HG02678 (cell line): Measurements from ENCODE around the gene CD74.

ENCODE experiments used
- ATAC-seq: cut with Tn5 transposase; IDR thresholded peaks from one replicate; pipeline ENCODE4 v1.9.1; 2021; ENCODE audit warnings: mild to moderate bottlenecking, moderate library complexity; ENCODE audit not compliant: unreplicated experiment

The CD74 gene

DNA sequence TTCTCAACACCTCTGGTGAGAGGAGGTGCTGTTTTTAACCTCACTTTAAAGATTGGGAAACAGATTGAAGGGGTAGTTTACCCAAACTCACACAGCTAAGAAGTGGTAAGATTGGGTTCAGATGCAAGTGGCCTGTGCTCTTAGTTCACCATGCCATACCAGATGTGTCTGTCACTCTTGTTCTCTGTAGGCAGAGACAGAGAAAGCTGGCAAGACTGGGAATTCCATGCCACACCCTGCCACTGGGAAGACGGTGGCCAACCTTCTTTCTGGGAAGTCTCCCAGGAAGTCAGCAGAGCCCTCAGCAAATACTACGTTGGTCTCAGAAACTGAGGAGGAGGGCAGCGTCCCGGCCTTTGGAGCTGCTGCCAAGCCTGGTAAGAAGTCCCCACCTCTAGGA lies 44.2 kb downstream of the CD74 start:
- ATAC-seq = no peak

DNA sequence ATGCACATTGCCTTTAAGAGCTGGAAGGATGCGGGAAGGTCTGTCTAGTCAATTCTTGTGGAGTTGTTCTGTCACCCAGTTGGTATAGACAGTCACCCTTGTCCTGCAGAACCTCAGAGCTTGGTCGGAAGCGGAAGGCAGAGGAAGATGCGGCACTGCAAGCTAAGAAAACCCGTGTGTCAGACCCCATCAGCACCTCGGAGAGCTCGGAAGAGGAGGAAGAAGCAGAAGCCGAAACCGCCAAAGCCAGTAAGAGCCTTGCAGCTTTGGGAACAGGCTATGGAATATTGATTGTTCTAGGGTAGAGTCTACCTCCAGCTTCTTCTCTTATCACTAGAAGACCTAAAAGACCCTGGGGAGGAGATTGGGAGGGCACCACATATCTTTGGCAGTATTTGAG lies 48.7 kb downstream of the CD74 start:
- ATAC-seq = no peak

DNA sequence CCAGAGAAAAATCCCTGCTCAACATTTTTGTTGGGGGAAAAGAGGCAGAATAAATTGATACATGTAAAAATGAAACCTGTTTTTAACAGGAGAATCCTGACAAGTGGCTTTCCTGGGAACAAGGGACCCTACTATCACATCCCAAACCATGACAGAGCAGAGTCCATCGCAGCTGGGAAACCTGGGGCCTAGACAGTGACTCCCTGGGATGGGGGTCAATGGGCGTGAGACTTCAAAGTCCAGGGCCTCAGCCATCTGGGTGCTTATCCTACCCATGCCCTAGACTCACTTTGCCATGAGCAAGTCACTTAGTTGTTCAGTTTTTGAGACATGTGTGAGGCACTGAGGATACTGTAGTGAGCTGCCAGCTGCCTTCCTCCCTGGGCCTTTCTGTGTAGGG lies 49.5 kb downstream of the CD74 start:
- no peak for ATAC-seq

DNA sequence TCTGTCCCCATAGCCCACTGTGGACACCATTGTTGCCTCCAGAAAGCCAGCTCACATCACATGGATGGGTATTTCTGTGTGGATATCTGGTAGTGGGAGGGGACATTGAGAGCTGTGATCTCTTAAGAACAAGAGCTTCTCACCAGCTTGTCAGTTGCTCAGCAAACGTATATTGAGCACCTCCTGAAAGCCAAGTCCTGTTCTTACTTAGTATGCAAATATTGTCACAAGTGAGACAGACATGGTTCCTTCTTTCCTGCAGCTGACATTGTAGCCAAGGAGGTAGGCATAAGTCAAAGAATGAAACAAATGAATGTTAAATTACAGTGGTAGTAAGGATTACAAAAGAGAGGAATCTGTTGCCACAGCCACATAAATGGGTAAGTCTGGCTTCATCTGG lies 51.4 kb downstream of the CD74 start:
- ATAC-seq = peak; percentile 39

DNA sequence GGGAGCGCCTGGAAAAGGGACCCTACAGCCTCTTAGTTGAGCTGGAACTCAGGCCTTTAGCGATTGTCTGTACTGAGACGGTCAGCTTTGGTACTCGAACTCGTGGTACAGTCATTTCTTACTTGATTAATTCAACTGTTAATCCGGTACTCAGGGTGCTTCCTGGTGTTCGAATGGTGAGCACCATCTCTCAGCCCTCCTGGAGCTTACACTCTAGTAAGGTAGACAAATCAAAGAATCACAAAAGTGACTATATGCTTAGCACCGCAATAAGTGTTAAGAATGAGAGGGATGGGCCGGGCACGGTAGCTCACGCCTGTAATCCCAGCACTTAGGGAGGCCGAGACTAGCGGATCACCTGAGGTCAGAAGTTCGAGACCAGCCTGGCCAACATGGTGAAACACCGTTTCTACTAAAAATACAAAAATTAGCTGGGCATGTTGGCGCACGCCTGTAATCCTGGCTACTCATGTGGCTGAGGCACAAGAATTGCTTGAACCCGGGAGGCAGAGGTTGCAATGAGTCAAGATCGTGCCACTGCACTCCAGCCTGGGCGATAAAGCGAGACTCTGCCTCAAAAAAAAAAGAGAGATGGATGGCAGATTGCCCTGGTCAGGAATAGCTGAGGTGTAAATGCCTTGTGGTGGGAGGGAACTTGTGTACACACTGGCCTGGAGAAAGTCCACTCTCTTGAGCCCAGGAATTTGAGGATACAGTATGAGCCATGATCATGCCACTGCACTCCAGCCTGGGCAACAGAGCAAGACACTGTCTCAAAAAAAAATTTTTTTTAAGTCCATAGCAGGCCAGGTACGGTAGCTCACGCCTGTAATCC lies 54.2 kb downstream of the CD74 start:
- no peak for ATAC-seq

DNA sequence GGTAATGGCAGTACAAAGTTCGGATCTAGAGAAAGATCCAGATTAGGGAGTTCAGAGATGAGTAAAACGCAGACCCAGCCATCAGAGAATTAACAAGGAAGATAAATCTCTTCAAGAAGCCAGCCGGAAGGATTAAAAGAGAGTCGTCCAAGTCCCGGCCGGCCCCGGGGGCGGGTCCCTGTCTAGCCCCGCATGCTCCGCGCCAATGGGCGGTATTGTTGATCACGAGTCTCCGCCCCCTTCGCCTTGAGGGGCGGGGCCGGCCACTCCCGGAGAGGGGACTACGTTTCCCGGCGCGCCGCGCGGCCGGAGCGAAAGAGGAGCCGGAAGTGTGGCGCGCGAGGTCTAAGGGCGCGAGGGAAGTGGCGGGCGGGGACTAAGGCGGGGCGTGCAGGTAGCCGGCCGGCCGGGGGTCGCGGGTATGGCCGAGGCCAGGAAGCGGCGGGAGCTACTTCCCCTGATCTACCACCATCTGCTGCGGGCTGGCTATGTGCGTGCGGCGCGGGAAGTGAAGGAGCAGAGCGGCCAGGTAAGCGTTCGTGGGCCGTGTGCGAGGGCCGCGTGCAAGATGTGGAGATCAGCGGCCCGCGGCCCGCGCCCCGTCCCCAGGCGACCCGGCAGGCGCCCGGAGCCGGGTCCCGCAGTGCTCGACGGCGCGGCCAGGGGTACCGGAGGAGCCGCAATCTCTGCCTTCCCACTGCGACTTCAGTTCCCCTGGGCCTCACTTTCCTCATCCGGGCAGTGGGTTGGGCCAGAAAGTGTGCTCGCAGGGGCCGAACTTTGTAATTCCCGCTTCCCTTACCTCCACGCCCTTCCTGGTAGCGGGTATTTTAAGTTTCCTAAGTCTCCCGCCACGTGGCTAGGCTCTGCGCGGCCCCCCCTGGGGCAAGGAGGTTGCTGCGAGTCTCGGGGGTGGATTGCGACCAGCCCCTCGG lies 55.1 kb downstream of the CD74 start, which contains the start of gene TCOF1:
TSS of gene TCOF1 (plus strand) at position 372 of the 935 bp plus-strand sequence. CDS start at position 422, 50 bp downstream.
- ATAC-seq = peak; percentile 96

DNA sequence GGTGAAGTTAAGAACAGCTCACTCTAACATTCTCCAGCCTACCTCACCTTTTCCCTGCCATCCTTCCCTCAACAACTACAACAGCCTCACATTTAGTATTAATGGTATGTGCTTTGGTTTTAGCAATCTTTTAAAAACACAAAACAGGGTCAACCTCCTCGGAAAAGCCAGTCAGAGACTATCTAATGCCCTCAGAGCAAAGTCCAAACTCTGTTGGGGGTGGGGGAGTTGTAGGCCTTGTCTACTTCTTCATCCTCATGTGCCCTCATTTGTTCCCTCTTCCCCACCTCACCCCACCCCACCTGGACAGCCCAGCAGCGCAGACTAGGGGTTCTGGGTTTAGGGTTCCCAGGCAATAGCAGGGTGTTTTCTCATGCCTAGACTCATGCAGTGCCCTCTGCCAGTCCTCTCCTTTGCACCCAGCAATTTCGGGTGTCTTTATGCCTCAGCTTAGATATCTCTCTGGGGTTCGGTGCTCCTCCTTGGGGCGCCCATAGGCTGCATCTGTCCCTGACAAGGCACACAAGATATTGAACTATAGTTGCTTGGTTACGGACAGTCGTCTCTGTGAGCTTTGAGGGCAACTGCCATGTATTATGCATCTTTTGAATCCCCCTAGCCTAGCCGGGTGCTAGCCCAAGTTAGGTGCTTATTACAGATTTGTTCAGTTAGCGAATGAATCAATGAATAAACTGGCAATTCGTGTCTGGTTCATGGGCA lies 56.0 kb downstream of the CD74 start:
- ATAC-seq = no peak

DNA sequence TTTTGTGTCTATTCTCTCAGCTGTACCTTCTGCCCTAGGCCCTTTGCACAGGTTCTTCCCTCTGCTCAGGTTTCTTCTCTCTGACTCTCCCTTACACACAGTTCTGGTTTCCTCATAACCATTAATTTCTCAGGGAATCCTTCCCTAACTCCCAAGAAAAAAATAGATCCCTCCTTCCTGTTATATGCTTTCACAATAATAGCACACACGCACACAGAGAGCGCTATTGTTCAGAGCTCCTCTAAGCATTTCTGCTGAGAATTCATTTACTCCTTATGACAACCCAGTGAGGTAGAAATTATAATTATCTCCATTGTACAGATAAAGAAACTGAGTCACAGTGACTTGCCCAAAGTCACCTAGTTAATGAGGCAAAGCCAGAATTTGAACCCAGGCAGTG lies 56.9 kb downstream of the CD74 start:
- ATAC-seq = no peak

DNA sequence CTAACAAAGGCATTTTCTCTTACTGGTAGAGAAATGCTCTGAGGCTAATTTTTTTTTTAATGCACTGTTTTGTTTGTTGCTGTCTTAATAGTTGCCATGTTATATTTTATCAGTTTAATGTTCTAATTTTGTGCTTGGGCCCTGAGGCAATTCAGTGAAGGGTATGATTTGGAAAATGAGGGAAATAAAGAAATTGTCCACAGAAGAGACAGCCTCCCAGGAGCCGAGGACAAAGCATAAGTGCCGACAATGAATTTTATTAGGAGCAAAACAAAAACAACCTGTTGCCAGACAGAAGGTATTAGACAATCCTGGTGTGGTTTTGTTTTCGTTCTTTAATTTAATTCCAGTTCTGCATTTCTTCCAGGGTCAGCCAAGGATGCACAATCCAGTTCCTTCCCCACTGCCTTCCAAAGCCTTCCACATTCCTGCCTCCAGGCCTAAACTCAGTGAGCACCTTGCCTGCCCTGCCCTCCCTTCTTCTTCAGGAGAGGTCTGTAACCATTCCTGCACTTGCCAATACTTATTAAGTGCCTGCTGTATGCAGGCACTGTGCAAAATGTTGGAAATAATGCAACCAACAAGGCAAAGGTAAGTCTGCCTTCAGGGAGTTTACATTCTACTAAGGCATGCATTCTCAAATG lies 59.6 kb downstream of the CD74 start:
- no peak for ATAC-seq

DNA sequence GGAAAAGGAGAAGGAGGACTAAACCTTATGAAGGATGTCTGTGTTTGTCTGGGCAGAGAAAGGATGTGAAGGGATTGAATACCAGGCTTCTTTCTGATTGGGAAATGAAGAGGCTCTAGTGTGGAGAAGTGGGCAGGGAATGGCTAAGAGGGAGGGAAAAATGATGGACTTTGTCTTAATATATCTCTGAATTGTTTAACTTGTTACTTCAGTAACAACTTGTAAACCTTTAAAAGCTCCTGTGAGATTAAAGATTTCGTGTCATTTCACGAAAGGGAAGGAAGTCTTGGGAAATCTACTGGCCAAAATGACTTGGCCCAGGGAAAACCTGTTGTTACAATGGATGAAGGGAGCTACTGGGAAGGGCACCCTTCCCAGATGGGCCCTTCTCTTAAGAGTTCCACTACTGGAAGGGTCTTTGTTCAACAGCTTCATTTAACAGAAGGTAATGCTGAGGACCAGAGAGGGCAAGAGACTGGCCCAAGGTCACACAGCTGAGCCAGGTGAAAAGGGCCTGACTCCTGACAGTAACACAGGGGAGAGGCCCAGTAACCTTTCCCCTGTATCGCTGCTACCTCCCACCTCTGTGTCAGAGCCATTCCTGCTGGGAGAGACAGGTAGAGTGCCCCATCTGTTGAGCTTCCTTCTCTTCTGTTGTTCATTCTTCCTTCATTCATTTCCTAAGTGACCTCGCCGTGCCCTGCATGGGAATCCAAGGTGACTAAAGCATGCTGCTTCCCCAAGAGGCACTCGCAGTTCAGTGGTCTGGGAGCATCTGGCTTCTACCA lies 60.3 kb downstream of the CD74 start:
- ATAC-seq = no peak
